Activated CD8-positive, alpha-beta memory T cell treated with anti-CD3 and anti-CD28 coated beads, Interleukin-2, amount 50 U/mL, for 48 hours (primary cell): Measurements from ENCODE around the gene LRG1.
"Not testable (repeated sequence)": the region's sequence is repeated elsewhere in the genome, so short reads cannot be mapped to it uniquely, and the experiment has no call there.

ENCODE experiments used
- DNase-seq: peaks from one replicate; pipeline ENCODE4 v3.0.0-alpha.2; 2020

LRG1 gene

GRCh38 chr19:4575267-4576015, 35.6 kb upstream of the LRG1 start:
- DNase-seq = no peak

GRCh38 chr19:4573682-4574081, 33.8 kb upstream of the LRG1 start:
- no peak for DNase-seq

- DNase-seq = no peak
Observed at GRCh38 chr19:4571305-4571917, 31.6 kb upstream of the LRG1 start.

GRCh38 chr19:4570916-4571304, 31.1 kb upstream of the LRG1 start:
- no peak for DNase-seq

GRCh38 chr19:4570402-4570801, 30.6 kb upstream of the LRG1 start:
- DNase-seq = no peak

GRCh38 chr19:4568886-4569285, 29.1 kb upstream of the LRG1 start:
- no peak for DNase-seq

- peak; percentile 92 for DNase-seq
Observed at GRCh38 chr19:4567584-4568071, 27.8 kb upstream of the LRG1 start.

GRCh38 chr19:4566402-4567051, 26.7 kb upstream of the LRG1 start:
- DNase-seq = no peak

GRCh38 chr19:4563562-4563961, 23.7 kb upstream of the LRG1 start:
- not testable (repeated sequence) for DNase-seq

GRCh38 chr19:4562085-4562484, 22.2 kb upstream of the LRG1 start:
- not testable (repeated sequence) for DNase-seq

- DNase-seq = no peak
Observed at GRCh38 chr19:4559569-4559968, 19.7 kb upstream of the LRG1 start, which contains the start of gene SEMA6B. Gene SEMA6B (minus strand): TSS chr19:4559684. CDS start chr19:4558457, 1,227 bp downstream.

- DNase-seq = peak; percentile 84
Observed at GRCh38 chr19:4557971-4558941, 18.4 kb upstream of the LRG1 start.

- DNase-seq = no peak
Observed at GRCh38 chr19:4557144-4557970, 17.5 kb upstream of the LRG1 start.

- peak; percentile 79 for DNase-seq
Observed at GRCh38 chr19:4556597-4557127, 16.8 kb upstream of the LRG1 start.

GRCh38 chr19:4555657-4556561, 16.1 kb upstream of the LRG1 start:
- no peak for DNase-seq

- no peak for DNase-seq
Observed at GRCh38 chr19:4554717-4555116, 14.9 kb upstream of the LRG1 start.

- no peak for DNase-seq
Observed at GRCh38 chr19:4553775-4554174, 13.9 kb upstream of the LRG1 start.

GRCh38 chr19:4553092-4553695, 13.4 kb upstream of the LRG1 start:
- DNase-seq = no peak

GRCh38 chr19:4552525-4552819, 12.6 kb upstream of the LRG1 start:
- no peak for DNase-seq

- no peak for DNase-seq
Observed at GRCh38 chr19:4550479-4551050, 10.7 kb upstream of the LRG1 start.
